Vagina (tissue), 2 donors: Measurements from ENCODE around the gene GPR62. TPM values are rescaled to one million over a fixed set of nuclear protein-coding genes. Genes with fewer than 3 reads are reported as not detected.
"Not testable (repeated sequence)": the region's sequence is repeated elsewhere in the genome, so short reads cannot be mapped to it uniquely, and the experiment has no call there.

Experiments used
- DNase-seq, 2 donors: peaks; one replicate each; pipeline ENCODE4 v3.0.0-alpha.2; 2017; ENCODE audit errors: extremely low spot score in 2 of 2
- H3K27ac ChIP-seq: fragments of 200-600 bp; sonication (generic); one replicate; pipeline ENCODE4 v1.5.1; 2019
- H3K27me3 ChIP-seq: fragments of 200-600 bp; sonication (generic); one replicate; pipeline ENCODE4 v1.5.1; 2019
- H3K36me3 ChIP-seq, 2 donors: fragments of 200-600 bp; sonication (generic); one replicate each; pipeline ENCODE4 v1.5.1; 2017 to 2019
- H3K4me1 ChIP-seq: fragments of 200-600 bp; sonication (generic); one replicate; pipeline ENCODE4 v1.5.1; 2019
- H3K4me3 ChIP-seq, 2 donors: fragments of 200-600 bp; sonication (generic); 1 replicate in 1 of 2; 2 replicates in 1 of 2; pipeline ENCODE4 v1.5.1; 2016 to 2019
- H3K9me3 ChIP-seq: fragments of 200-600 bp; sonication (generic); one replicate; pipeline ENCODE4 v1.5.1; 2019
- CTCF ChIP-seq, 3 experiments: fragments of 450-650 bp in 2 of 3; fragments of 200-600 bp in 1 of 3; sonication (generic) in 1 of 3; IDR thresholded peaks; one replicate each; pipeline ENCODE4 v1.5.1; 2017 to 2019; ENCODE audit warnings: antibody characterized with exemption in 3 of 3, mild to moderate bottlenecking in 2 of 3, moderate library complexity in 2 of 3
- POLR2A ChIP-seq, 2 donors: fragments of 450-650 bp; IDR thresholded peaks; one replicate each; pipeline ENCODE4 v1.6.1; 2017; ENCODE audit warnings: antibody characterized with exemption in 2 of 2, mild to moderate bottlenecking in 2 of 2, moderate library complexity in 2 of 2
- POLR2AphosphoS5 ChIP-seq, 2 donors: sonication (generic); formaldehyde crosslinking; IDR thresholded peaks; one replicate each; pipeline ENCODE4 v1.9.0; 2017; ENCODE audit warnings: antibody characterized with exemption in 2 of 2, mild to moderate bottlenecking in 2 of 2, low read depth in 1 of 2; ENCODE audit not compliant: insufficient read depth in 1 of 2
- intact Hi-C: fragments of 100-400 bp; cut with DNase I; formaldehyde crosslinking; loops from one replicate; pipeline ENCODE4 v1.15.1; 2023
- total RNA-seq: library from RNA; depleted of rRNA; stranded (reverse); fragments of >200 nt; gene quantifications from one replicate; pipeline ENCODE4 v1.2.3, GENCODE V29; 2016

The GPR62 gene
- total RNA-seq, 1 donor from 2014 or later = not detected

- no peak for DNase-seq
- H3K27ac ChIP-seq = no peak overlapping the region
- peaks cover 17% of the 10 kb centered on the region for H3K4me1 ChIP-seq
- no peaks in the 10 kb centered on the region for H3K9me3 ChIP-seq
- TF ChIP-seq POLR2AphosphoS5 (IDR thresholded peaks at IDR 0.05; ENCODE audit: insufficient read depth in 1 of 2, low read depth in 1 of 2) (no peak), POLR2A (IDR thresholded peaks at IDR 0.05) (no peak), CTCF (IDR thresholded peaks at IDR 0.05) (no peak)
- peaks cover 0 to 4% of the 10 kb centered on the region in 2 donors for H3K36me3 ChIP-seq
- H3K4me3 ChIP-seq = no peak overlapping the region
- no peaks in the 10 kb centered on the region for H3K27me3 ChIP-seq
- intact Hi-C loops = no loop called here
Measured at GRCh38 chr3:51988286-51989146, 33.3 kb downstream of the GPR62 start.

GRCh38 chr3:51990501-51990971 lies 35.4 kb downstream of the GPR62 start:
- intact Hi-C loops, H3K9me3 ChIP-seq: not testable (repeated sequence)
- peaks cover 28% of the 10 kb centered on the region for H3K4me1 ChIP-seq

GRCh38 chr3:51992017-51992682 lies 37.0 kb downstream of the GPR62 start:
- Histone ChIP-seq H3K36me3 (peaks cover 0 to 17% of the 10 kb centered on the region in 2 donors), H3K27me3 (no peaks in the 10 kb centered on the region), H3K9me3 (no peaks in the 10 kb centered on the region), H3K4me1 (peaks cover 28% of the 10 kb centered on the region), H3K27ac (no peak overlapping the region), H3K4me3 (no peak overlapping the region)
- intact Hi-C loops = no loop called here
- no peak for DNase-seq
- TF ChIP-seq POLR2A (IDR thresholded peaks at IDR 0.05) = no peak
- no peak for TF ChIP-seq POLR2AphosphoS5 (IDR thresholded peaks at IDR 0.05; ENCODE audit: insufficient read depth in 1 of 2, low read depth in 1 of 2)
- TF ChIP-seq CTCF (IDR thresholded peaks at IDR 0.05) = no peak

More at GRCh38 chr3:51990501-51990971, 35.4 kb downstream of the GPR62 start:
- not testable (repeated sequence) for H3K27ac ChIP-seq, H3K4me3 ChIP-seq, DNase-seq, H3K27me3 ChIP-seq
- peaks cover 0 to 17% of the 10 kb centered on the region in 2 donors for H3K36me3 ChIP-seq

- H3K27me3 ChIP-seq, intact Hi-C loops, H3K9me3 ChIP-seq, H3K4me3 ChIP-seq, DNase-seq, H3K27ac ChIP-seq: not testable (repeated sequence)
- Histone ChIP-seq H3K4me1 (peaks cover 28% of the 10 kb centered on the region), H3K36me3 (peaks cover 0 to 17% of the 10 kb centered on the region in 2 donors)
Measured at GRCh38 chr3:51993657-51994056, 38.5 kb downstream of the GPR62 start.

GRCh38 chr3:51994530-51994929 lies 39.3 kb downstream of the GPR62 start:
- H3K4me1 ChIP-seq = peaks cover 28% of the 10 kb centered on the region

More at GRCh38 chr3:51994530-51994929, 39.3 kb downstream of the GPR62 start:
- intact Hi-C loops = no loop called here
- Histone ChIP-seq H3K9me3 (no peaks in the 10 kb centered on the region), H3K36me3 (peaks cover 0 to 17% of the 10 kb centered on the region in 2 donors), H3K4me3 (peak overlapping the region; percentile 77 to 85), H3K27me3 (no peaks in the 10 kb centered on the region), H3K27ac (peak overlapping the region; percentile 89)
- TF ChIP-seq POLR2A (IDR thresholded peaks at IDR 0.05) (no peak), POLR2AphosphoS5 (IDR thresholded peaks at IDR 0.05; ENCODE audit: insufficient read depth in 1 of 2, low read depth in 1 of 2) (no peak), CTCF (IDR thresholded peaks at IDR 0.05) (no peak)
- no peak for DNase-seq
